Measurements from ENCODE around the gene TTN.

Gene TTN

GRCh38 chr2:178829981-178830380 is 22.8 kb upstream of the TTN start:
- no peaks in the 10 kb centered on the region for H3K27me3 ChIP-seq (ENCODE audit: low read depth, low read length)
- no peaks in the 10 kb centered on the region for H3K79me2 ChIP-seq (ENCODE audit: low read length)
- no peaks in the 10 kb centered on the region for H3K36me3 ChIP-seq (replicated peaks; ENCODE audit: low read depth, low read length)
- H3K4me1 ChIP-seq (ENCODE audit: low read length), result no peaks in the 10 kb centered on the region
- no peaks in the 10 kb centered on the region for H3K9me3 ChIP-seq (ENCODE audit: insufficient read depth, low read length)
- H3K4me2 ChIP-seq (ENCODE audit: low read length), result no peak overlapping the region
- H2AFZ ChIP-seq (ENCODE audit: low read depth, low read length), result no peak overlapping the region
- H3K9ac ChIP-seq (ENCODE audit: low read length), result no peak overlapping the region
- TF ChIP-seq CTCF (IDR thresholded peaks at IDR 0.05; ENCODE audit: low read depth, low read length), result no peak
- no peak for TF ChIP-seq EZH2phosphoT487 (IDR thresholded peaks at IDR 0.05; ENCODE audit: low read depth)
- H3K27ac ChIP-seq (ENCODE audit: low read length), result no peak overlapping the region
- H4K20me1 ChIP-seq (ENCODE audit: insufficient read depth, low read length), result no peaks in the 10 kb centered on the region
- no peak overlapping the region for H3K4me3 ChIP-seq (ENCODE audit: low read length)

GRCh38 chr2:178829299-178829960 is 22.2 kb upstream of the TTN start:
- no peak overlapping the region for H3K9ac ChIP-seq (ENCODE audit: low read length)
- H3K36me3 ChIP-seq (replicated peaks; ENCODE audit: low read depth, low read length), result no peaks in the 10 kb centered on the region
- no peaks in the 10 kb centered on the region for H3K9me3 ChIP-seq (ENCODE audit: insufficient read depth, low read length)
- no peak overlapping the region for H2AFZ ChIP-seq (ENCODE audit: low read depth, low read length)
- no peaks in the 10 kb centered on the region for H3K79me2 ChIP-seq (ENCODE audit: low read length)
- no peak overlapping the region for H3K27ac ChIP-seq (ENCODE audit: low read length)
- TF ChIP-seq EZH2phosphoT487 (IDR thresholded peaks at IDR 0.05; ENCODE audit: low read depth) (no peak), CTCF (IDR thresholded peaks at IDR 0.05; ENCODE audit: low read depth, low read length) (no peak)
- no peak overlapping the region for H3K4me2 ChIP-seq (ENCODE audit: low read length)
- no peaks in the 10 kb centered on the region for H4K20me1 ChIP-seq (ENCODE audit: insufficient read depth, low read length)
- no peaks in the 10 kb centered on the region for H3K4me1 ChIP-seq (ENCODE audit: low read length)
- H3K4me3 ChIP-seq (ENCODE audit: low read length), result no peak overlapping the region
- H3K27me3 ChIP-seq (ENCODE audit: low read depth, low read length), result no peaks in the 10 kb centered on the region

- H3K9me3 ChIP-seq (ENCODE audit: insufficient read depth, low read length), result no peaks in the 10 kb centered on the region
- no peaks in the 10 kb centered on the region for H3K79me2 ChIP-seq (ENCODE audit: low read length)
- H3K4me3 ChIP-seq (ENCODE audit: low read length), result no peak overlapping the region
- H3K9ac ChIP-seq (ENCODE audit: low read length), result no peak overlapping the region
- H3K27ac ChIP-seq (ENCODE audit: low read length), result no peak overlapping the region
- no peak overlapping the region for H2AFZ ChIP-seq (ENCODE audit: low read depth, low read length)
- TF ChIP-seq EZH2phosphoT487 (IDR thresholded peaks at IDR 0.05; ENCODE audit: low read depth) (no peak), CTCF (IDR thresholded peaks at IDR 0.05; ENCODE audit: low read depth, low read length) (no peak)
- H4K20me1 ChIP-seq (ENCODE audit: insufficient read depth, low read length), result no peaks in the 10 kb centered on the region
- H3K4me1 ChIP-seq (ENCODE audit: low read length), result no peaks in the 10 kb centered on the region
- no peaks in the 10 kb centered on the region for H3K36me3 ChIP-seq (replicated peaks; ENCODE audit: low read depth, low read length)
- no peaks in the 10 kb centered on the region for H3K27me3 ChIP-seq (ENCODE audit: low read depth, low read length)
- no peak overlapping the region for H3K4me2 ChIP-seq (ENCODE audit: low read length)
Measured at GRCh38 chr2:178828486-178828881, 21.3 kb upstream of the TTN start.

GRCh38 chr2:178827739-178828485 is 20.7 kb upstream of the TTN start:
- Histone ChIP-seq H3K4me2 (ENCODE audit: low read length) (no peak overlapping the region), H3K9me3 (ENCODE audit: insufficient read depth, low read length) (no peaks in the 10 kb centered on the region), H3K27me3 (ENCODE audit: low read depth, low read length) (no peaks in the 10 kb centered on the region), H3K79me2 (ENCODE audit: low read length) (no peaks in the 10 kb centered on the region), H2AFZ (ENCODE audit: low read depth, low read length) (no peak overlapping the region), H3K27ac (ENCODE audit: low read length) (no peak overlapping the region), H3K36me3 (replicated peaks; ENCODE audit: low read depth, low read length) (no peaks in the 10 kb centered on the region), H3K4me1 (ENCODE audit: low read length) (no peaks in the 10 kb centered on the region), H3K9ac (ENCODE audit: low read length) (no peak overlapping the region), H4K20me1 (ENCODE audit: insufficient read depth, low read length) (no peaks in the 10 kb centered on the region), H3K4me3 (ENCODE audit: low read length) (no peak overlapping the region)
- TF ChIP-seq EZH2phosphoT487 (IDR thresholded peaks at IDR 0.05; ENCODE audit: low read depth) (no peak), CTCF (IDR thresholded peaks at IDR 0.05; ENCODE audit: low read depth, low read length) (no peak)

Measured in OCI-LY3 (cell line).